Kidney (tissue), 14 donors: Measurements from ENCODE around the gene NRXN2. TPM values are rescaled to one million over a fixed set of nuclear protein-coding genes. Genes with fewer than 3 reads are reported as not detected.
"Not testable (repeated sequence)": the region's sequence is repeated elsewhere in the genome, so short reads cannot be mapped to it uniquely, and the experiment has no call there.

Experiments
- DNase-seq, 5 donors: peaks; one replicate each; pipeline ENCODE4 v3.0.0-alpha.2; 2013 to 2020
- FAIRE-seq: peaks from 2 replicates; lab custom pipeline; 2012; peaks lifted over from hg19 to GRCh38; lab: Jason Lieb, UNC
- H3K27ac ChIP-seq, 2 donors: one replicate each; pipeline ENCODE4 v1.7.0; 2013; ENCODE audit warnings: low read depth in 2 of 2, low read length in 2 of 2, inconsistent platforms in 1 of 2
- H3K27me3 ChIP-seq: one replicate; pipeline ENCODE4 v1.7.1; 2013; ENCODE audit warnings: low read length, inconsistent platforms; ENCODE audit not compliant: control insufficient read depth, insufficient read depth
- H3K36me3 ChIP-seq, 3 donors: one replicate each; pipeline versions ENCODE4 v1.7.0 to v1.7.1; 2013; ENCODE audit warnings: low read length in 3 of 3, control low read depth in 1 of 3, inconsistent platforms in 1 of 3; ENCODE audit not compliant: insufficient read depth in 3 of 3, control insufficient read depth in 2 of 3
- H3K4me1 ChIP-seq, 3 donors: one replicate each; pipeline versions ENCODE4 v1.7.0 to v1.7.1; 2013; ENCODE audit warnings: low read length in 3 of 3, inconsistent platforms in 1 of 3, low read depth in 1 of 3; ENCODE audit not compliant: control insufficient read depth in 2 of 3, insufficient read depth in 2 of 3
- H3K4me3 ChIP-seq, 3 donors: one replicate each; pipeline versions ENCODE4 v1.7.0 to v1.8.1; 2013; ENCODE audit warnings: low read length in 3 of 3, control low read depth in 1 of 3, inconsistent platforms in 1 of 3
- H3K9ac ChIP-seq, 3 donors: one replicate each; pipeline versions ENCODE4 v1.7.0 to v1.7.1; 2013; ENCODE audit warnings: low read length in 3 of 3, control low read depth in 1 of 3, inconsistent platforms in 1 of 3
- H3K9me3 ChIP-seq, 3 donors: one replicate each; pipeline versions ENCODE4 v1.7.0 to v1.7.1; 2013; ENCODE audit warnings: low read length in 3 of 3, control low read depth in 1 of 3, inconsistent platforms in 1 of 3; ENCODE audit not compliant: control insufficient read depth in 2 of 3, insufficient read depth in 1 of 3
- intact Hi-C: fragments of 100-400 bp; cut with DNase I; formaldehyde crosslinking; loops from one replicate; pipeline ENCODE4 v1.11.1; 2022
- polyA plus RNA-seq: library from polyadenylated mRNA; stranded (reverse); fragments of 350-450 nt; fragmentation: Illumina TruSeq; extraction: RNeasy Lipid Tissue Mini Kit (QIAGEN cat#74804); gene quantifications from one replicate; pipeline ENCODE4 v1.2.3, GENCODE V29; 2014; ENCODE audit warnings: low read depth, low replicate concordance; ENCODE audit not compliant: insufficient read depth
- total RNA-seq: library from RNA; stranded (reverse); fragmentation: NEBNext Ultra II Directional; extraction: Animal tissue kit (Norgen Biotek cat#: 25700); gene quantifications from one replicate; pipeline ENCODE4 v1.2.1, GENCODE V29; 2021
- TF ChIP-seq, protein P1 (sequence below): IDR thresholded peaks from 3 replicates; pipeline ENCODE4 v1.5.1; 2012; ENCODE audit warnings: mild to moderate bottlenecking, moderate library complexity, borderline replicate concordance; ENCODE audit not compliant: insufficient read depth; ENCODE audit errors: extremely low read depth
- donor health status: control.
- donor health status: control.
- donor health status: control.
- donor health status: control.
- donor health status: control.
- donor health status: DM: yes; HTN: yes; CAD: no.
- donor health status: Normal renal cell carcinoma (clear cell type).

NRXN2 gene
- total and polyA plus RNA-seq, 2 donors from 2014 or later, result 13.3 to 22.0 TPM

DNA sequence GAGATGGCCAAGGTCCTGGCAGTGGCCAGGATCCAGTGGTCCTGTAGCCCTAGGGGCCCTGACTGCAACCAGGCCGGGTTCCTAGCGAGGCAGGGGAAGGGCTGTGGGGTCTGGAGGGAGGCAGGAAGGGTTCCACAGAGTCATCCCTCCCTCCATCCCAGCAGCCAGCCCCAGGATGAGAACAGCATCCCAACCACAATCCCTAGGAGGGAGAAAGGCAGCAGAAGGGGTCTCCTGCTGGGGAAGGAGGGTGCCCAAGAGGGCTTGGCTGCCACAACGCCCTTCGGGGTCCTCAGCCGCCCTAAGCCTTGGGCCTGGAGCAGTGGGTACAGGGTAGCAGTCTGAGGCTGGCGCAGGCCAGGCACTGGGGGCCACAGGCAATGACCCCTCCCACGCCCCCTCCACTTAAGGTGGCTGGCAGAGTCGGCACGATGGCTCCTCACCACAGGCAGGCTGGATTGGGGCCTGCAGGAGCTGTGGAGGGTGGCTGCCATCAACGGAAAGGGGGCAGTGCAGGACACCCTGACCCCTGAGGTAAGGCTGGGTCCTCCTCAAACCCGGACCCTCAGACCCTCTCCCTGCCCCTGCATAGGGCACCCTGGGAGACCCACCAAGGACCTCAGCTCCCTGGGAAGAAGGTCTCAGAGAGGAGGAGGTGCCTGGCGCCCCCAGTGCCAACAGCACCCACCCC lies 124.7 kb downstream of the NRXN2 start:
- TF ChIP-seq, protein P1, sequence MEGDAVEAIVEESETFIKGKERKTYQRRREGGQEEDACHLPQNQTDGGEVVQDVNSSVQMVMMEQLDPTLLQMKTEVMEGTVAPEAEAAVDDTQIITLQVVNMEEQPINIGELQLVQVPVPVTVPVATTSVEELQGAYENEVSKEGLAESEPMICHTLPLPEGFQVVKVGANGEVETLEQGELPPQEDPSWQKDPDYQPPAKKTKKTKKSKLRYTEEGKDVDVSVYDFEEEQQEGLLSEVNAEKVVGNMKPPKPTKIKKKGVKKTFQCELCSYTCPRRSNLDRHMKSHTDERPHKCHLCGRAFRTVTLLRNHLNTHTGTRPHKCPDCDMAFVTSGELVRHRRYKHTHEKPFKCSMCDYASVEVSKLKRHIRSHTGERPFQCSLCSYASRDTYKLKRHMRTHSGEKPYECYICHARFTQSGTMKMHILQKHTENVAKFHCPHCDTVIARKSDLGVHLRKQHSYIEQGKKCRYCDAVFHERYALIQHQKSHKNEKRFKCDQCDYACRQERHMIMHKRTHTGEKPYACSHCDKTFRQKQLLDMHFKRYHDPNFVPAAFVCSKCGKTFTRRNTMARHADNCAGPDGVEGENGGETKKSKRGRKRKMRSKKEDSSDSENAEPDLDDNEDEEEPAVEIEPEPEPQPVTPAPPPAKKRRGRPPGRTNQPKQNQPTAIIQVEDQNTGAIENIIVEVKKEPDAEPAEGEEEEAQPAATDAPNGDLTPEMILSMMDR, result no peak
- H3K9ac ChIP-seq, result no peak overlapping the region
- no peak overlapping the region for H3K27ac ChIP-seq
- DNase-seq (peak in 1 of 5 donors; percentile 61), FAIRE-seq (no peak)
- no peak overlapping the region for H3K4me3 ChIP-seq
- no peaks in the 10 kb centered on the region for H3K36me3 ChIP-seq
- H3K4me1 ChIP-seq, result no peaks in the 10 kb centered on the region
- peaks cover 0 to 2% (median 0%) of the 10 kb centered on the region in 3 donors for H3K9me3 ChIP-seq
- intact Hi-C loops, result no loop called here
- H3K27me3 ChIP-seq, result no peaks in the 10 kb centered on the region

DNA sequence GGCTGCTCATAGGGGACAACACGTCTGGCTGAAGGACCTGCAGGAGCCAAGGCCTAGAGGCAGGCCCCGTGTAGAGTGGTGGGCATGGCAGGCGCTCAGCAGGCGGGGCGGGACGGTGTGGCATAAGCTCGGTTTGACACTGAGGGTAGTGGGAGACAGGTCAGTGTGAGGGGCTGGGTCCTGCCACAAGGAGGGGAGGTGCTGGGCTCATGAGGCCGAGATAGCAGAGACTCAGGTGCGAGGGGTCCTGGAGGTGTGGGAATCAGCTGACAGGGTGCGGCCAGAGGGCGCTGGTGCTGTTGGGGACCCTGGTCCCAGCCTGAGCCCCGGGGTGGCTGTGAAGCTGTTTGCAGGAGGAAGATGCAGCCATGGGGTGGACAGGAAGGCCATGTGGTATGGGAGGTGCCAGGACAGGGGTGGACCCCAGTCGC lies 125.3 kb downstream of the NRXN2 start:
- Histone ChIP-seq H3K4me3 (no peak overlapping the region), H3K4me1 (no peaks in the 10 kb centered on the region), H3K9ac (no peak overlapping the region), H3K9me3 (peaks cover 0 to 2% (median 0%) of the 10 kb centered on the region in 3 donors), H3K36me3 (no peaks in the 10 kb centered on the region), H3K27ac (no peak overlapping the region), H3K27me3 (no peaks in the 10 kb centered on the region)
- FAIRE-seq (no peak), DNase-seq (peak in 1 of 5 donors; percentile 46)
- TF ChIP-seq, protein P1, result no peak
- intact Hi-C loops, result no loop called here

DNA sequence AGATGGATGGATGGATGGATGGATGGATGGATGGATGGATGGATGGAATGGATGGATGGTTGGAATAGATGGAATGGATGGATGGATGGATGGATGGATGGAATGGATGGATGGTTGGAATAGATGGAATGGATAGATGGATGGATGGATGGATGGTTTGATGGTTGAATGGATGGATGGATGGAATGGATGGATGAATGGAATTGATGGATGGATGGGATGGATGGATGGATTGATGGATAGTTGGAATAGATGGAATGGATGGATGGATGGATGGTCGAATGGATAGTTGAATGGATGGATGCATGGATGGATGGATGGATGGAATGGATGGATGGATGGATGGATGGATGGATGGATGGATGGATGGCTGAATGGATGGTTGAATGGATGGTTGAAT lies 127.1 kb downstream of the NRXN2 start:
- intact Hi-C loops, H3K36me3 ChIP-seq, DNase-seq, FAIRE-seq, H3K9ac ChIP-seq, H3K4me3 ChIP-seq, H3K27me3 ChIP-seq, H3K4me1 ChIP-seq, H3K27ac ChIP-seq, H3K9me3 ChIP-seq: not testable (repeated sequence)

DNA sequence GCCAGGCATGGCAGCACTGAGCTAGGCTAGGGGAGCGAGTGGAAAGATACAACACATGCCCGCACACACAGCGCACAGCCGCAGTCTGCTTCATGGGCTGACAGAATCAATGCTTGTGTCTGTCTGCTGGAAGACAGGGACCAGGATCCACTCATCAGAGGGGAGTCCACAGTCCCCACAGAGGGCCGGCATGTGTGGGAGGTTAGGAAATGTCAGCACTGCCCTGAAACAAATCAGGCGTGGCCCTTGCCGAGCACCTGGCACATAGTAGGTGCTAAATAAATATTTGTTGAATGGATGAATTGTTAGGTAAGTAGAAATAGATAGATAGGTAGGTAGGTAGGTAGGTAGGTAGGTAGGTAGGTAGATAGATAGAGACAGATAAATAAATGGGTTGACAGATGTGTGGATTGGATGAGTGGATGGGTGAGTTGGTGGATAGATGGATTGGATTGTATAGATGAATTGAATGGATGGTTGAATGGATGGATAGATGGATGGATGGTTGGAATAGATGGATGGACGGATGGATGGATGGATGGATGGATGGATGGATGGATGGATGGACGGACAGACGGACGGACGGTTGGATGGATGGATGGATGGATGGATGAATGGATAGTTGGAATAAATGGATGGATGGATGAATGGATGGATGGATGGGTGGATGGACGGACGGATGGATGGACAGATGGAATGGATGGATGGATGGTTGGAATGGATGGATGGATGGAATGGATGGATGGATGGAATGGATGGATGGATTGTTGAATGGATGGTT lies 128.6 kb downstream of the NRXN2 start:
- FAIRE-seq, result no peak
- Histone ChIP-seq H3K36me3 (no peaks in the 10 kb centered on the region), H3K4me3 (peak overlapping the region in 1 of 3 donors; percentile 27), H3K27ac (no peak overlapping the region), H3K9me3 (peaks cover 0 to 2% (median under 1%) of the 10 kb centered on the region in 3 donors), H3K27me3 (no peaks in the 10 kb centered on the region), H3K9ac (no peak overlapping the region), H3K4me1 (peaks cover 0 to 7% (median 6%) of the 10 kb centered on the region in 3 donors)
- peak in 1 of 5 donors; percentile 25 for DNase-seq
- TF ChIP-seq, protein P1, result no peak
- intact Hi-C loops, result no loop called here
